Measurements from ENCODE around the gene TXLNA. TPM values are rescaled to one million over a fixed set of nuclear protein-coding genes. Genes with fewer than 3 reads are reported as not detected.
A peak's percentile ranks its signal among the peaks of the same experiment; 100 is the strongest.

TXLNA gene
- total RNA-seq, 1 experiment from 2014 or later = 67.3 TPM

DNA sequence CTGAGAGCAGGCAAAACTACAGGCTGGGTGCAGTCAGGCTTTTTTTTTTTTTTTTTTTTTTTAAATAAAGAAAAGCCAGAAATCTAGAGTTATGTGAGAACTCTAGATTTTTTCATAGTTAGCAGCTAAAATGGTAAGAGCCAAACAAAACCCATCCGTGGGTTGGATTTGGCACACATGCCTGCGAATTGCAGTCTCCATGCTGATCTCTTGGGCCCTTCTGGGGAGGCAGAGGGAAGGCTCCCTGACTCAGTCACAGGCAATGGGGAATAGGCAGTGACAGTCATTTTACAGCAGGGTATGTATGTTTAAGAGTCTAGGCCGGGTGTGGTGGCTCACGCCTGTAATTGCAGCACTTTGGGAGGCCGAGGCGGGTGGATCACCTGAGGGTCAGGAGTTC lies 2.6 kb downstream of the TXLNA start:
- peaks cover 28 to 33% of the 10 kb centered on the region in 2 experiments for H3K4me1 Mint-ChIP-seq
- Histone ChIP-seq H3K23me2 (ENCODE audit: insufficient read length, low read depth, low read length, poor library complexity, severe bottlenecking) (peaks cover 7% of the 10 kb centered on the region), H3K27me3 (ENCODE audit: insufficient read depth, low read length) (no peaks in the 10 kb centered on the region), H4K91ac (ENCODE audit: insufficient read length, low read depth, low read length) (no peak overlapping the region), H2BK15ac (ENCODE audit: low read depth, low read length) (no peak overlapping the region), H3K9me3 (ENCODE audit: control insufficient read depth, low read depth, low read length) (no peaks in the 10 kb centered on the region), H2BK20ac (ENCODE audit: low read depth, low read length, poor library complexity, severe bottlenecking) (no peak overlapping the region), H3K27ac (ENCODE audit: insufficient read length, low read depth, low read length) (no peak overlapping the region), H3K23ac (ENCODE audit: insufficient read length, low read depth, low read length) (no peak overlapping the region), H4K5ac (ENCODE audit: insufficient read length, low read depth, low read length) (no peak overlapping the region), H3K4me2 (ENCODE audit: insufficient read depth, insufficient read length, low read length) (no peak overlapping the region), H3K56ac (ENCODE audit: insufficient read length, low read depth, low read length) (no peak overlapping the region), H3T11ph (ENCODE audit: low read length) (no peak overlapping the region), H4K8ac (replicated peaks; ENCODE audit: insufficient read length, low read depth, low read length) (no peak overlapping the region), H2BK5ac (ENCODE audit: insufficient read length, low read length) (no peak overlapping the region), H2BK120ac (ENCODE audit: low read depth, low read length, poor library complexity, severe bottlenecking) (no peak overlapping the region), H2AFZ (ENCODE audit: low read length) (no peak overlapping the region), H2BK12ac (ENCODE audit: insufficient read length, low read depth, low read length) (no peak overlapping the region), H3K9ac (ENCODE audit: extremely low read depth, insufficient read length, low read length) (no peak overlapping the region), H3K79me1 (ENCODE audit: insufficient read depth, low read depth, low read length, poor library complexity, severe bottlenecking) (peaks cover 6% of the 10 kb centered on the region), H3K18ac (ENCODE audit: insufficient read length, low read depth, low read length) (no peak overlapping the region), H3K4me1 (ENCODE audit: insufficient read depth, low read length) (peaks cover 6% of the 10 kb centered on the region), H4K20me1 (ENCODE audit: control insufficient read depth, insufficient read depth, insufficient read length) (no peaks in the 10 kb centered on the region), H3K4ac (ENCODE audit: low read depth, low read length) (no peak overlapping the region), H2AK5ac (ENCODE audit: insufficient read length, low read length) (no peak overlapping the region), H3K14ac (ENCODE audit: insufficient read depth, low read length) (no peak overlapping the region), H3K79me2 (ENCODE audit: insufficient read depth, low read length) (peaks cover 4% of the 10 kb centered on the region; the same call in 1 of the 2 replicates)
- H3K4me3 Mint-ChIP-seq = no peak overlapping the region; a peak in 1 of 5 replicates
- DNase-seq = no peak
- peak overlapping the region in 2 of 3 experiments; percentile 37 to 61; a peak in 2 of 7 replicates for H3K27ac Mint-ChIP-seq
- TF ChIP-seq, protein P1, sequence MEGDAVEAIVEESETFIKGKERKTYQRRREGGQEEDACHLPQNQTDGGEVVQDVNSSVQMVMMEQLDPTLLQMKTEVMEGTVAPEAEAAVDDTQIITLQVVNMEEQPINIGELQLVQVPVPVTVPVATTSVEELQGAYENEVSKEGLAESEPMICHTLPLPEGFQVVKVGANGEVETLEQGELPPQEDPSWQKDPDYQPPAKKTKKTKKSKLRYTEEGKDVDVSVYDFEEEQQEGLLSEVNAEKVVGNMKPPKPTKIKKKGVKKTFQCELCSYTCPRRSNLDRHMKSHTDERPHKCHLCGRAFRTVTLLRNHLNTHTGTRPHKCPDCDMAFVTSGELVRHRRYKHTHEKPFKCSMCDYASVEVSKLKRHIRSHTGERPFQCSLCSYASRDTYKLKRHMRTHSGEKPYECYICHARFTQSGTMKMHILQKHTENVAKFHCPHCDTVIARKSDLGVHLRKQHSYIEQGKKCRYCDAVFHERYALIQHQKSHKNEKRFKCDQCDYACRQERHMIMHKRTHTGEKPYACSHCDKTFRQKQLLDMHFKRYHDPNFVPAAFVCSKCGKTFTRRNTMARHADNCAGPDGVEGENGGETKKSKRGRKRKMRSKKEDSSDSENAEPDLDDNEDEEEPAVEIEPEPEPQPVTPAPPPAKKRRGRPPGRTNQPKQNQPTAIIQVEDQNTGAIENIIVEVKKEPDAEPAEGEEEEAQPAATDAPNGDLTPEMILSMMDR (conservative IDR thresholded peaks at IDR 0.05) = no peak
- H3K9me3 Mint-ChIP-seq = no peaks in the 10 kb centered on the region
- peaks cover 42 to 58% (median 58%) of the 10 kb centered on the region in 3 experiments for H3K36me3 Mint-ChIP-seq (ENCODE audit: insufficient read depth in 1 of 3, low read depth in 3 of 3)
- WGBS (ENCODE audit: extremely low coverage, insufficient read length, low lambda C conversion rate) = no CpG with 5 or more reads among the region's 6 CpGs
- no peaks in the 10 kb centered on the region for H3K27me3 Mint-ChIP-seq (ENCODE audit: low read depth)

All from H9 (cell line).